Measurements from ENCODE around the gene HDAC4.

DNA sequence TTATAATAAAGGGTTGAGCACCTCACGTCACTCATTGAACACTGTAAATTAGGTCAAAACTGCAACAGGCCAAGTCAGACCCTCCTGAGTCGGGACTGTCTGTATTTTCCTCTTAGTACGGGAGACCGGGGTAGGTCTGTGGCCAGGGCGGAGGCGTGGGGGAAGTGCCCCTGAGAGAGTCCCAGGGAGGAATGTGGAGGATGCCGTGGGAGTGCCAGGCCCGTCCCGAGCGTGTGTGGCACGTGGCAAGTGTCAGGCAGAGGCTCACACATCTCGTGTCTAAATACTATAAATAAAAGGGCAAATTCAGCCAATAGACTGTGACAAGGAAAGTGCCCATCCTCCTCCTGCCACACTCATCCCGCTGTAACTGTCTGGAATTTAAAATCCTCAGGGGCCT, 6.3 kb upstream of the HDAC4 start:
- TF ChIP-seq, protein P1, sequence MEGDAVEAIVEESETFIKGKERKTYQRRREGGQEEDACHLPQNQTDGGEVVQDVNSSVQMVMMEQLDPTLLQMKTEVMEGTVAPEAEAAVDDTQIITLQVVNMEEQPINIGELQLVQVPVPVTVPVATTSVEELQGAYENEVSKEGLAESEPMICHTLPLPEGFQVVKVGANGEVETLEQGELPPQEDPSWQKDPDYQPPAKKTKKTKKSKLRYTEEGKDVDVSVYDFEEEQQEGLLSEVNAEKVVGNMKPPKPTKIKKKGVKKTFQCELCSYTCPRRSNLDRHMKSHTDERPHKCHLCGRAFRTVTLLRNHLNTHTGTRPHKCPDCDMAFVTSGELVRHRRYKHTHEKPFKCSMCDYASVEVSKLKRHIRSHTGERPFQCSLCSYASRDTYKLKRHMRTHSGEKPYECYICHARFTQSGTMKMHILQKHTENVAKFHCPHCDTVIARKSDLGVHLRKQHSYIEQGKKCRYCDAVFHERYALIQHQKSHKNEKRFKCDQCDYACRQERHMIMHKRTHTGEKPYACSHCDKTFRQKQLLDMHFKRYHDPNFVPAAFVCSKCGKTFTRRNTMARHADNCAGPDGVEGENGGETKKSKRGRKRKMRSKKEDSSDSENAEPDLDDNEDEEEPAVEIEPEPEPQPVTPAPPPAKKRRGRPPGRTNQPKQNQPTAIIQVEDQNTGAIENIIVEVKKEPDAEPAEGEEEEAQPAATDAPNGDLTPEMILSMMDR (optimal IDR thresholded peaks at IDR 0.05 in 1 of 3, IDR thresholded peaks at IDR 0.05 in 1 of 3, conservative IDR thresholded peaks at IDR 0.05 in 1 of 3; ENCODE audit: extremely low read depth in 1 of 3, insufficient read depth in 2 of 3, low read length in 3 of 3), result no peak
- no peak for TF ChIP-seq EZH2 (IDR thresholded peaks at IDR 0.05; ENCODE audit: low read length)
